GM19099 (cell line): Measurements from ENCODE around the gene TSC1.

Source experiments
- POLR2A ChIP-seq: IDR thresholded peaks from 3 replicates; pipeline ENCODE4 v1.6.1; 2011; ENCODE audit warnings: low read depth; ENCODE audit not compliant: insufficient read length; ENCODE audit errors: extremely low read depth

Gene TSC1

GRCh38 chr9:132983491-132984201 lies 39.2 kb upstream of the TSC1 start:
- TF ChIP-seq POLR2A = no peak

- peak; percentile 66 for TF ChIP-seq POLR2A
Observed at GRCh38 chr9:132982458-132982857, 38.0 kb upstream of the TSC1 start.

GRCh38 chr9:132980157-132980556 lies 35.7 kb upstream of the TSC1 start:
- TF ChIP-seq POLR2A = no peak

- TF ChIP-seq POLR2A = no peak
Observed at GRCh38 chr9:132978451-132979131, 34.2 kb upstream of the TSC1 start, which contains the start of gene GFI1B. GFI1B (plus strand) TSS chr9:132978694; CDS start chr9:132986679, 7,985 bp downstream.

GRCh38 chr9:132978112-132978450 lies 33.7 kb upstream of the TSC1 start:
- TF ChIP-seq POLR2A = no peak

- no peak for TF ChIP-seq POLR2A
Observed at GRCh38 chr9:132976571-132976970, 32.2 kb upstream of the TSC1 start.

- TF ChIP-seq POLR2A = no peak
Observed at GRCh38 chr9:132975961-132976360, 31.5 kb upstream of the TSC1 start.

GRCh38 chr9:132973713-132974112 lies 29.3 kb upstream of the TSC1 start:
- TF ChIP-seq POLR2A = no peak

GRCh38 chr9:132973166-132973565 lies 28.8 kb upstream of the TSC1 start:
- TF ChIP-seq POLR2A = no peak

- no peak for TF ChIP-seq POLR2A
Observed at GRCh38 chr9:132970324-132971062, 26.1 kb upstream of the TSC1 start.

GRCh38 chr9:132969783-132970182 lies 25.4 kb upstream of the TSC1 start:
- no peak for TF ChIP-seq POLR2A

- no peak for TF ChIP-seq POLR2A
Observed at GRCh38 chr9:132965478-132965877, 21.1 kb upstream of the TSC1 start.

GRCh38 chr9:132961002-132961401 lies 16.6 kb upstream of the TSC1 start:
- no peak for TF ChIP-seq POLR2A

GRCh38 chr9:132957805-132958204 lies 13.4 kb upstream of the TSC1 start:
- TF ChIP-seq POLR2A = no peak

GRCh38 chr9:132955768-132956167 lies 11.4 kb upstream of the TSC1 start:
- no peak for TF ChIP-seq POLR2A

GRCh38 chr9:132955123-132955522 lies 10.7 kb upstream of the TSC1 start:
- no peak for TF ChIP-seq POLR2A
